Measurements from ENCODE around the gene UBQLN3.

The UBQLN3 gene

GRCh38 chr11:5486421-5486820, 23.3 kb downstream of the UBQLN3 start:
- TF ChIP-seq, protein P1, sequence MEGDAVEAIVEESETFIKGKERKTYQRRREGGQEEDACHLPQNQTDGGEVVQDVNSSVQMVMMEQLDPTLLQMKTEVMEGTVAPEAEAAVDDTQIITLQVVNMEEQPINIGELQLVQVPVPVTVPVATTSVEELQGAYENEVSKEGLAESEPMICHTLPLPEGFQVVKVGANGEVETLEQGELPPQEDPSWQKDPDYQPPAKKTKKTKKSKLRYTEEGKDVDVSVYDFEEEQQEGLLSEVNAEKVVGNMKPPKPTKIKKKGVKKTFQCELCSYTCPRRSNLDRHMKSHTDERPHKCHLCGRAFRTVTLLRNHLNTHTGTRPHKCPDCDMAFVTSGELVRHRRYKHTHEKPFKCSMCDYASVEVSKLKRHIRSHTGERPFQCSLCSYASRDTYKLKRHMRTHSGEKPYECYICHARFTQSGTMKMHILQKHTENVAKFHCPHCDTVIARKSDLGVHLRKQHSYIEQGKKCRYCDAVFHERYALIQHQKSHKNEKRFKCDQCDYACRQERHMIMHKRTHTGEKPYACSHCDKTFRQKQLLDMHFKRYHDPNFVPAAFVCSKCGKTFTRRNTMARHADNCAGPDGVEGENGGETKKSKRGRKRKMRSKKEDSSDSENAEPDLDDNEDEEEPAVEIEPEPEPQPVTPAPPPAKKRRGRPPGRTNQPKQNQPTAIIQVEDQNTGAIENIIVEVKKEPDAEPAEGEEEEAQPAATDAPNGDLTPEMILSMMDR (IDR thresholded peaks at IDR 0.05) = no peak

DNA sequence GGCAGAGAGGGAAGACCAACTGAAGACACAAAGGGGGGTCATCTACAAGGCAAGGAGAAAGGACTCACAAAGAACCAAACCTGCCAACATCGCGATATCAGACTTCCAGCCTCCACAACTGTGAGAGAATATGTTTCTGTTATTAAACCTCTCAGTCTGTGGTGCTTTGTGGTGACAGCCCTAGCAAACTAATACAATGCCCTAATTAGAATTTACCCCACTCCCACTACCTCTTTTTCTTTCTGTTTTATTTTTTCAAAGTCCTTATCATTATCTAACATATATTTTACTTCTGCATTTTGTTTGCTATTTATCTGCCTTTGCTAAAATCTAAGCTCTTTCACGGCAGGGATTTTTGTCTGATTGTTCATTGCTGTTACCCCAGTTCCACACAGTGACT, 23.8 kb downstream of the UBQLN3 start:
- TF ChIP-seq, protein P1 (IDR thresholded peaks at IDR 0.05) = no peak

DNA sequence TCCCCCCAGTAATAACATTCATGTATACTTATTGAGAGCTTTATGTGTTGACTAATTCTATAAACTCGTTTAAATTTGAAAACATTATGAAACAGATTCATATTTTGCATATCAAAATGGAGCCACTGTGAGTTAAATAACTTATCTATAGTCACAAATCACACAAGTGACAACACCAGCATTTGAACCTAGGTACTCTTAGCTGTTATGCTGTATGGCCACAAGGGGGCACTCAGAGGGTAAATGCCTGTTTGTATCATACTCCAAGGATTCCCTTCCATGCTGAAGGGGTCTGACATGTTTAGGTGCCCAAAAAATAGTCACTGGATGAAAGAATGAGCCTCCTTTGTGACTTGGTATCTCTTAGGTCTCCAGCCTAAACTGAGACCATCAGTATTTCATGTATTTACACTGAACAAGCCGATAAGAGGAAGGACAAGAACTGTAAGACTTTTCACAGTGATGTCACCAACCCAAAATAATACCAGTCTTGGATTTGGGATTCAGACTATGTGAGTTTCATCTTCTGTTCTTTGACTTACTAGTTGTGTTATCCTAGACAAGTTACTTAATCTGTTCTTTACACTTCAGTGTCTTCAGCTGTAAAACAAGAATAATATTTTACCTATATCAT, 33.5 kb downstream of the UBQLN3 start:
- TF ChIP-seq, protein P1 (IDR thresholded peaks at IDR 0.05) = peak; percentile 86

DNA sequence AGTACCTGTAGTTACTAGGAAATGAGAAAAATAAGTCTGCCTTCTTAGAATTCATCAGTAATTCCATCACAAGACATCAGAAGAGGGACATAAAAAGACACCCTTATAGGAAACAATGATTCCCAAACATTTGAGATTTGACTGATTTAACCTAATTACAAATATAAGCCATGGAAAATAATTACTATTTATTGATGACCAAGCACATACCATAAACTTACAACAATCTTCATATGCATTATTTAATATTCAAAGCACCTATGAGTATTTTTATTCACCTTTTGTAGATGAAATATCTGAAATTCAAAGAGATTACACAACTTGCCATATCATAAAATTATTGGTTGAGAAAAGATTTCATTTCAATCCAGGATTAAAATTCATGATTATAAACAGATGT, 35.8 kb downstream of the UBQLN3 start:
- TF ChIP-seq, protein P1 (IDR thresholded peaks at IDR 0.05) = no peak

DNA sequence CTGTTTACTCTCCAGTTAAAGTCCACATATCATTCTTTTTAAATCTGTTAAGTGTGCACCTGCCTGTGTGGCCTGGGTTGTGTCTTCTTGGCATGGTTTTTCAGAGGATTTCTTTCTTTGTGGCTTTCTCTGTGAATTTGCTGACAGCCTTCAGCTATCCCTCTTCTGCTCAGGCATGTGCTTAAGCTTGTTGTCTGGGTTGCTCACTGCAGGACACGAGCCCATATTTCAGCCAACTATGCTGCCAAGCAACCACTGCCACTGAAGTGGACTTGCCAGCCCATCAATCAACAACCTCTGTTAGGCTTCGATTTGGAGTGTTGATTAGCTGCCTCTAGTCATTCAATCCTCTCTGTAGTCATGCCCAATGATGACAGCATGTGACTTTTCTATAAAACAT, 42.2 kb downstream of the UBQLN3 start:
- TF ChIP-seq, protein P1 (IDR thresholded peaks at IDR 0.05) = no peak

DNA sequence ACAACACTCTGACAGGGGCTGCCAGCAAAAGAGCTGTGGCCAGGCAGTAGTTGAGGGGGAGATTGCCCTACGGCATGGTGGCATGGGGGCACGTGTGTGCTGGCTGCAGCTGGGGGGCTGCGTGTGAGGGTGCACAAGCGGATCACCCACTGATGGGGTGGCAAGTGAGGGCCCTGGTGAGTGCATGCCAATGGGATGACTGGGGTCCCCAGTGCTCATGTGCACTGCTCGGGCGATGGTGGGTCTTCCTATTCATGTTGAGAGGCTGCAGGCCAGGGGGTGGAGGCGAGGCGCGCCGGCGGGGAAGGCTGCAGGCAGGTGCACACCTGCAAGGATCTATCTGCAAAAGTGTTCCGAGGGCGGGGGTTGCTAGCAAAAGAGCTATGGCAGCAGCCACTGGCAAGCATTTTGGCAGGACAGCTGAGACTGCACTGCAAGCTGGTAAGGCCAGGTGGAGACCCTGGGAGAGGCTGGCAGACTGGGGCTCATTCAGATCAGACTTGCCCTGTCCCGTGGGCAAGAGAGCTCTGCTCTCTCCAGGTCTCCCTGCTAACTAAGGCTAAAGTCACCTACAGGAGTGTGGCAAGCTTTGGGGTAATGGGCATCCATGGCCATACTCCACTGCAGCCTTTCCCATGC, 48.7 kb downstream of the UBQLN3 start:
- TF ChIP-seq, protein P1 (IDR thresholded peaks at IDR 0.05) = no peak
